Effector memory CD8-positive, alpha-beta T cell (primary cell): Measurements from ENCODE around the gene ANXA5.
A peak's percentile ranks its signal among the peaks of the same experiment; 100 is the strongest.

ENCODE experiments used
- ATAC-seq: fragments of 150-1000 bp; cut with Tn5 transposase; replicated peaks from 2 replicates; pipeline ENCODE4 v1.10.0; 2021; ENCODE audit warnings: mild to moderate bottlenecking, moderate library complexity
- DNase-seq, 3 experiments: peaks; one replicate each; pipeline ENCODE4 v3.0.0; 2021
- H3K27ac Mint-ChIP-seq, 2 donors: one replicate each; pipeline ENCODE4 v1.8.0; 2022; ENCODE audit warnings: mild to moderate bottlenecking in 2 of 2, mixed read lengths in 2 of 2, moderate library complexity in 2 of 2
- H3K27me3 Mint-ChIP-seq, 2 donors: one replicate each; pipeline ENCODE4 v1.8.0; 2022; ENCODE audit warnings: mixed read lengths in 2 of 2
- H3K36me3 Mint-ChIP-seq: one replicate; pipeline ENCODE4 v1.8.0; 2022; ENCODE audit warnings: mild to moderate bottlenecking, moderate library complexity, mixed read lengths; ENCODE audit not compliant: insufficient read depth
- H3K4me1 Mint-ChIP-seq, 2 donors: one replicate each; pipeline ENCODE4 v1.8.0; 2022; ENCODE audit warnings: low read depth in 2 of 2, mixed read lengths in 2 of 2
- H3K4me3 Mint-ChIP-seq, 2 donors: one replicate each; pipeline ENCODE4 v1.8.0; 2022; ENCODE audit warnings: mild to moderate bottlenecking in 2 of 2, mixed read lengths in 2 of 2, moderate library complexity in 2 of 2
- H3K9me3 Mint-ChIP-seq, 2 donors: one replicate each; pipeline ENCODE4 v1.8.0; 2022; ENCODE audit warnings: mixed read lengths in 2 of 2

The ANXA5 gene

GRCh38 chr4:121684016-121684415 lies 12.8 kb downstream of the ANXA5 start:
- Mint-ChIP-seq H3K36me3 (peaks cover 66% of the 10 kb centered on the region), H3K4me3 (no peak overlapping the region), H3K27ac (no peak overlapping the region), H3K27me3 (no peaks in the 10 kb centered on the region), H3K4me1 (peaks cover 0 to 3% of the 10 kb centered on the region in 2 donors), H3K9me3 (no peaks in the 10 kb centered on the region)
- ATAC-seq, result no peak
- DNase-seq, result no peak

- no peak for DNase-seq
- Mint-ChIP-seq H3K4me1 (no peaks in the 10 kb centered on the region), H3K27me3 (no peaks in the 10 kb centered on the region), H3K9me3 (no peaks in the 10 kb centered on the region), H3K27ac (no peak overlapping the region), H3K4me3 (no peak overlapping the region), H3K36me3 (peaks cover 75% of the 10 kb centered on the region)
- ATAC-seq, result no peak
Observed at GRCh38 chr4:121680571-121680970, 16.2 kb downstream of the ANXA5 start.

- DNase-seq (no peak), ATAC-seq (no peak)
- no peaks in the 10 kb centered on the region for H3K9me3 Mint-ChIP-seq
- H3K27ac Mint-ChIP-seq, result no peak overlapping the region
- H3K36me3 Mint-ChIP-seq, result peaks cover 69% of the 10 kb centered on the region
- no peaks in the 10 kb centered on the region for H3K27me3 Mint-ChIP-seq
- no peaks in the 10 kb centered on the region for H3K4me1 Mint-ChIP-seq
- no peak overlapping the region for H3K4me3 Mint-ChIP-seq
Observed at GRCh38 chr4:121679951-121680350, 16.8 kb downstream of the ANXA5 start.

- H3K27ac Mint-ChIP-seq, result no peak overlapping the region
- no peaks in the 10 kb centered on the region for H3K27me3 Mint-ChIP-seq
- H3K4me1 Mint-ChIP-seq, result no peaks in the 10 kb centered on the region
- DNase-seq (no peak), ATAC-seq (no peak)
- H3K36me3 Mint-ChIP-seq, result peaks cover 67% of the 10 kb centered on the region
- no peak overlapping the region for H3K4me3 Mint-ChIP-seq
- no peaks in the 10 kb centered on the region for H3K9me3 Mint-ChIP-seq
Observed at GRCh38 chr4:121679267-121679666, 17.5 kb downstream of the ANXA5 start.

GRCh38 chr4:121677524-121677923 lies 19.3 kb downstream of the ANXA5 start:
- ATAC-seq (no peak), DNase-seq (no peak)
- peak overlapping the region in 1 of 2 donors; percentile 6 for H3K27ac Mint-ChIP-seq
- H3K27me3 Mint-ChIP-seq, result no peaks in the 10 kb centered on the region
- H3K4me3 Mint-ChIP-seq, result no peak overlapping the region
- H3K9me3 Mint-ChIP-seq, result no peaks in the 10 kb centered on the region
- H3K4me1 Mint-ChIP-seq, result no peaks in the 10 kb centered on the region
- H3K36me3 Mint-ChIP-seq, result peaks cover 59% of the 10 kb centered on the region

- Mint-ChIP-seq H3K27me3 (no peaks in the 10 kb centered on the region), H3K9me3 (no peaks in the 10 kb centered on the region), H3K27ac (peak overlapping the region in 1 of 2 donors; percentile 58), H3K36me3 (peaks cover 56% of the 10 kb centered on the region), H3K4me3 (no peak overlapping the region), H3K4me1 (no peaks in the 10 kb centered on the region)
- ATAC-seq, result no peak
- DNase-seq, result no peak
Observed at GRCh38 chr4:121676345-121677075, 20.3 kb downstream of the ANXA5 start.

GRCh38 chr4:121675715-121676114 lies 21.1 kb downstream of the ANXA5 start:
- Mint-ChIP-seq H3K9me3 (no peaks in the 10 kb centered on the region), H3K36me3 (peaks cover 55% of the 10 kb centered on the region), H3K27ac (no peak overlapping the region), H3K4me3 (no peak overlapping the region), H3K4me1 (no peaks in the 10 kb centered on the region), H3K27me3 (no peaks in the 10 kb centered on the region)
- ATAC-seq (no peak), DNase-seq (no peak)

- Mint-ChIP-seq H3K4me3 (no peak overlapping the region), H3K36me3 (peaks cover 53% of the 10 kb centered on the region), H3K27me3 (no peaks in the 10 kb centered on the region), H3K4me1 (no peaks in the 10 kb centered on the region), H3K27ac (no peak overlapping the region), H3K9me3 (no peaks in the 10 kb centered on the region)
- DNase-seq (no peak), ATAC-seq (no peak)
Observed at GRCh38 chr4:121674696-121675095, 22.1 kb downstream of the ANXA5 start.

- Mint-ChIP-seq H3K27me3 (no peaks in the 10 kb centered on the region), H3K9me3 (no peaks in the 10 kb centered on the region), H3K4me3 (no peak overlapping the region), H3K4me1 (no peaks in the 10 kb centered on the region), H3K36me3 (peaks cover 55% of the 10 kb centered on the region), H3K27ac (peak overlapping the region; percentile 32 to 85)
- DNase-seq, result no peak
- ATAC-seq, result no peak
Observed at GRCh38 chr4:121674191-121674590, 22.6 kb downstream of the ANXA5 start.

- Mint-ChIP-seq H3K4me1 (no peaks in the 10 kb centered on the region), H3K36me3 (peaks cover 54% of the 10 kb centered on the region), H3K27ac (peak overlapping the region in 1 of 2 donors; percentile 85), H3K4me3 (no peak overlapping the region), H3K27me3 (no peaks in the 10 kb centered on the region), H3K9me3 (no peaks in the 10 kb centered on the region)
- no peak for DNase-seq
- no peak for ATAC-seq
Observed at GRCh38 chr4:121669163-121669550, 27.6 kb downstream of the ANXA5 start.

GRCh38 chr4:121668368-121669162 lies 28.2 kb downstream of the ANXA5 start:
- ATAC-seq (no peak), DNase-seq (no peak)
- Mint-ChIP-seq H3K36me3 (peaks cover 53% of the 10 kb centered on the region), H3K4me1 (no peaks in the 10 kb centered on the region), H3K4me3 (no peak overlapping the region), H3K9me3 (no peaks in the 10 kb centered on the region), H3K27ac (peak overlapping the region in 1 of 2 donors; percentile 85), H3K27me3 (no peaks in the 10 kb centered on the region)

GRCh38 chr4:121666091-121666679 lies 30.6 kb downstream of the ANXA5 start:
- DNase-seq (no peak), ATAC-seq (no peak)
- Mint-ChIP-seq H3K9me3 (no peaks in the 10 kb centered on the region), H3K4me1 (no peaks in the 10 kb centered on the region), H3K36me3 (peaks cover 43% of the 10 kb centered on the region), H3K27me3 (no peaks in the 10 kb centered on the region), H3K27ac (peak overlapping the region; percentile 69 to 87), H3K4me3 (no peak overlapping the region)

- Mint-ChIP-seq H3K4me3 (no peak overlapping the region), H3K4me1 (peaks cover 0 to 3% of the 10 kb centered on the region in 2 donors), H3K9me3 (no peaks in the 10 kb centered on the region), H3K36me3 (peaks cover 37% of the 10 kb centered on the region), H3K27ac (peak overlapping the region; percentile 69 to 87), H3K27me3 (no peaks in the 10 kb centered on the region)
- no peak for DNase-seq
- no peak for ATAC-seq
Observed at GRCh38 chr4:121665371-121665770, 31.4 kb downstream of the ANXA5 start.

GRCh38 chr4:121662225-121662624 lies 34.6 kb downstream of the ANXA5 start:
- ATAC-seq, result no peak

More at GRCh38 chr4:121662225-121662624, 34.6 kb downstream of the ANXA5 start:
- Mint-ChIP-seq H3K27me3 (no peaks in the 10 kb centered on the region), H3K9me3 (no peaks in the 10 kb centered on the region), H3K36me3 (peaks cover 10% of the 10 kb centered on the region), H3K4me3 (no peak overlapping the region), H3K4me1 (peaks cover 0 to 3% of the 10 kb centered on the region in 2 donors), H3K27ac (no peak overlapping the region)
- no peak for DNase-seq
